Activated B cell treated with CpG ODN at 0.5 μM for 24 hours (primary cell): ENCODE measurements around the gene HIPK1. TPM values are rescaled to one million over a fixed set of nuclear protein-coding genes. Genes with fewer than 3 reads are reported as not detected.

Experiments
- ATAC-seq: fragments of 200-7000 bp; cut with Tn5 transposase; one replicate; pipeline ENCODE4 v1.10.0; 2021; ENCODE audit warnings: low read depth, mild to moderate bottlenecking, moderate library complexity
- CTCF ChIA-PET: fragments of 350-600 bp; sonication (Branson Sonifier 250); formaldehyde crosslinking; loops from one replicate; lab custom pipeline; 2021; ENCODE audit warnings: antibody characterized with exemption; lab: Charles Lee
- POLR2A ChIA-PET: fragments of 350-600 bp; sonication (Branson Sonifier 250); formaldehyde crosslinking; loops from one replicate; lab custom pipeline; 2021; ENCODE audit warnings: antibody characterized with exemption; lab: Charles Lee
- DNase-seq: peaks from one replicate; pipeline ENCODE4 v3.0.0; 2022
- H3K27ac Mint-ChIP-seq: one replicate; pipeline ENCODE4 v1.8.0; 2020; ENCODE audit warnings: mixed read lengths
- H3K27me3 Mint-ChIP-seq: one replicate; pipeline ENCODE4 v1.8.0; 2021; ENCODE audit warnings: mixed read lengths
- H3K36me3 Mint-ChIP-seq: one replicate; pipeline ENCODE4 v1.8.0; 2021; ENCODE audit warnings: low read depth, mixed read lengths
- H3K4me1 Mint-ChIP-seq: one replicate; pipeline ENCODE4 v1.8.0; 2021; ENCODE audit warnings: mixed read lengths
- H3K4me3 Mint-ChIP-seq: one replicate; pipeline ENCODE4 v1.8.0; 2020; ENCODE audit warnings: mild to moderate bottlenecking, mixed read lengths
- H3K9me3 Mint-ChIP-seq: one replicate; pipeline ENCODE4 v1.8.0; 2020; ENCODE audit warnings: mixed read lengths
- CTCF ChIP-seq: fragments of 200-600 bp; IDR thresholded peaks from one replicate; pipeline ENCODE4 v1.8.0; 2022; ENCODE audit warnings: antibody characterized with exemption, mild to moderate bottlenecking
- intact Hi-C: fragments of 100-400 bp; cut with micrococcal nuclease; formaldehyde crosslinking; loops from one replicate; pipeline ENCODE4 v1.15.1; 2024
- total RNA-seq: library from RNA; stranded (reverse); gene quantifications from 2 replicates; pipeline ENCODE4 v1.2.3, GENCODE V29; 2022

HIPK1 gene
- total RNA-seq, 1 donor from 2014 or later: 39.0 TPM

GRCh38 chr1:113951719-113952118 lies 22.6 kb downstream of the HIPK1 start:
- no peaks in the 10 kb centered on the region for H3K27me3 Mint-ChIP-seq
- ATAC-seq (no peak), DNase-seq (no peak)
- ChIA-PET POLR2A (no interaction called here), CTCF (interaction anchor here (1.0 to 1.8 kb wide), 2 partner anchors 93 to 115 kb away, joined by 3 to 5 read pairs; no protein-coding TSS in a partner anchor)
- no peak overlapping the region for H3K27ac Mint-ChIP-seq
- intact Hi-C loops: no loop called here
- no peak for TF ChIP-seq CTCF
- H3K36me3 Mint-ChIP-seq: peaks cover 33% of the 10 kb centered on the region
- no peak overlapping the region for H3K4me3 Mint-ChIP-seq
- H3K9me3 Mint-ChIP-seq: no peaks in the 10 kb centered on the region
- H3K4me1 Mint-ChIP-seq: peaks cover 16% of the 10 kb centered on the region

DNA sequence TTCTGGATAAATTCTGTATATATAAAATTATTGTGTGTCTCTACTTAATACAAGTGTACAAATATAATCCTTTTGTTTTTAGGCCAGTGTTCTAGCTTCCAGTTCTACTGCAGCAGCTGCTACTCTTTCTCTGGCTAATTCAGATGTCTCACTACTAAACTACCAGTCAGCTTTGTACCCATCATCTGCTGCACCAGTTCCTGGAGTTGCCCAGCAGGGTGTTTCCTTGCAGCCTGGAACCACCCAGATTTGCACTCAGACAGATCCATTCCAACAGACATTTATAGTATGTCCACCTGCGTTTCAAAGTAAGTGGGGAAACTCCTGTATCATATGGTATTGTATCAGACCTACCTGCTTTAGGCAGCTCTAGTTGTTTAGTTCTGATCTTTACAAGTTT lies 28.9 kb downstream of the HIPK1 start:
- Mint-ChIP-seq H3K9me3 (no peaks in the 10 kb centered on the region), H3K4me3 (no peak overlapping the region), H3K27ac (no peak overlapping the region), H3K27me3 (no peaks in the 10 kb centered on the region), H3K4me1 (no peaks in the 10 kb centered on the region), H3K36me3 (peaks cover 77% of the 10 kb centered on the region)
- POLR2A ChIA-PET: no interaction called here
- TF ChIP-seq CTCF: no peak
- intact Hi-C loops: no loop called here
- CTCF ChIA-PET: no interaction called here
- ATAC-seq: no peak
- no peak for DNase-seq

GRCh38 chr1:113958691-113959090 lies 29.6 kb downstream of the HIPK1 start:
- ChIA-PET CTCF (no interaction called here), POLR2A (no interaction called here)
- no peak for DNase-seq
- Mint-ChIP-seq H3K4me1 (no peaks in the 10 kb centered on the region), H3K36me3 (peaks cover 79% of the 10 kb centered on the region), H3K4me3 (no peak overlapping the region), H3K9me3 (no peaks in the 10 kb centered on the region), H3K27ac (no peak overlapping the region), H3K27me3 (no peaks in the 10 kb centered on the region)
- no peak for TF ChIP-seq CTCF
- no peak for ATAC-seq
- intact Hi-C loops: no loop called here

GRCh38 chr1:113963281-113963906 lies 34.3 kb downstream of the HIPK1 start:
- ChIA-PET CTCF (interaction anchor here (1.8 kb wide), 1 partner anchor 128 kb away, joined by 8 read pairs; no protein-coding TSS in a partner anchor), POLR2A (no interaction called here)
- H3K4me3 Mint-ChIP-seq: no peak overlapping the region
- DNase-seq (no peak), ATAC-seq (no peak)
- H3K4me1 Mint-ChIP-seq: no peaks in the 10 kb centered on the region
- H3K9me3 Mint-ChIP-seq: no peaks in the 10 kb centered on the region
- no peak for TF ChIP-seq CTCF
- H3K27me3 Mint-ChIP-seq: no peaks in the 10 kb centered on the region
- intact Hi-C loops: loop anchor here (5.0 kb wide), 1 partner anchor 821 kb away; no protein-coding TSS in a partner anchor
- H3K36me3 Mint-ChIP-seq: peaks cover 88% of the 10 kb centered on the region
- no peak overlapping the region for H3K27ac Mint-ChIP-seq

- H3K27ac Mint-ChIP-seq: no peak overlapping the region
- intact Hi-C loops: no loop called here
- CTCF ChIA-PET: no interaction called here
- H3K9me3 Mint-ChIP-seq: no peaks in the 10 kb centered on the region
- POLR2A ChIA-PET: no interaction called here
- peaks cover 89% of the 10 kb centered on the region for H3K36me3 Mint-ChIP-seq
- no peaks in the 10 kb centered on the region for H3K4me1 Mint-ChIP-seq
- no peak for ATAC-seq
- no peak overlapping the region for H3K4me3 Mint-ChIP-seq
- H3K27me3 Mint-ChIP-seq: no peaks in the 10 kb centered on the region
- no peak for TF ChIP-seq CTCF
- no peak for DNase-seq
Observed at GRCh38 chr1:113965703-113966412, 36.7 kb downstream of the HIPK1 start.
